Kidney (tissue), 14 donors: ENCODE results near the gene RAB13. TPM values are rescaled to one million over a fixed set of nuclear protein-coding genes. Genes with fewer than 3 reads are reported as not detected.
"Not testable (repeated sequence)": the region's sequence is repeated elsewhere in the genome, so short reads cannot be mapped to it uniquely, and the experiment has no call there.

Experiments
- DNase-seq, 5 donors: peaks; one replicate each; pipeline ENCODE4 v3.0.0-alpha.2; 2013 to 2020
- FAIRE-seq: peaks from 2 replicates; lab custom pipeline; 2012; peaks lifted over from hg19 to GRCh38; lab: Jason Lieb, UNC
- H3K27ac ChIP-seq, 2 donors: one replicate each; pipeline ENCODE4 v1.7.0; 2013; ENCODE audit warnings: low read depth in 2 of 2, low read length in 2 of 2, inconsistent platforms in 1 of 2
- H3K27me3 ChIP-seq: one replicate; pipeline ENCODE4 v1.7.1; 2013; ENCODE audit warnings: low read length, inconsistent platforms; ENCODE audit not compliant: control insufficient read depth, insufficient read depth
- H3K36me3 ChIP-seq, 3 donors: one replicate each; pipeline versions ENCODE4 v1.7.0 to v1.7.1; 2013; ENCODE audit warnings: low read length in 3 of 3, control low read depth in 1 of 3, inconsistent platforms in 1 of 3; ENCODE audit not compliant: insufficient read depth in 3 of 3, control insufficient read depth in 2 of 3
- H3K4me1 ChIP-seq, 3 donors: one replicate each; pipeline versions ENCODE4 v1.7.0 to v1.7.1; 2013; ENCODE audit warnings: low read length in 3 of 3, inconsistent platforms in 1 of 3, low read depth in 1 of 3; ENCODE audit not compliant: control insufficient read depth in 2 of 3, insufficient read depth in 2 of 3
- H3K4me3 ChIP-seq, 3 donors: one replicate each; pipeline versions ENCODE4 v1.7.0 to v1.8.1; 2013; ENCODE audit warnings: low read length in 3 of 3, control low read depth in 1 of 3, inconsistent platforms in 1 of 3
- H3K9ac ChIP-seq, 3 donors: one replicate each; pipeline versions ENCODE4 v1.7.0 to v1.7.1; 2013; ENCODE audit warnings: low read length in 3 of 3, control low read depth in 1 of 3, inconsistent platforms in 1 of 3
- H3K9me3 ChIP-seq, 3 donors: one replicate each; pipeline versions ENCODE4 v1.7.0 to v1.7.1; 2013; ENCODE audit warnings: low read length in 3 of 3, control low read depth in 1 of 3, inconsistent platforms in 1 of 3; ENCODE audit not compliant: control insufficient read depth in 2 of 3, insufficient read depth in 1 of 3
- intact Hi-C: fragments of 100-400 bp; cut with DNase I; formaldehyde crosslinking; loops from one replicate; pipeline ENCODE4 v1.11.1; 2022
- polyA plus RNA-seq: library from polyadenylated mRNA; stranded (reverse); fragments of 350-450 nt; fragmentation: Illumina TruSeq; extraction: RNeasy Lipid Tissue Mini Kit (QIAGEN cat#74804); gene quantifications from one replicate; pipeline ENCODE4 v1.2.3, GENCODE V29; 2014; ENCODE audit warnings: low read depth, low replicate concordance; ENCODE audit not compliant: insufficient read depth
- total RNA-seq: library from RNA; stranded (reverse); fragmentation: NEBNext Ultra II Directional; extraction: Animal tissue kit (Norgen Biotek cat#: 25700); gene quantifications from one replicate; pipeline ENCODE4 v1.2.1, GENCODE V29; 2021
- TF ChIP-seq, protein P1 (sequence below): IDR thresholded peaks from 3 replicates; pipeline ENCODE4 v1.5.1; 2012; ENCODE audit warnings: mild to moderate bottlenecking, moderate library complexity, borderline replicate concordance; ENCODE audit not compliant: insufficient read depth; ENCODE audit errors: extremely low read depth
- donor health status: control.
- donor health status: control.
- donor health status: control.
- donor health status: control.
- donor health status: control.
- donor health status: DM: yes; HTN: yes; CAD: no.
- donor health status: Normal renal cell carcinoma (clear cell type).

The RAB13 gene
- total and polyA plus RNA-seq, 2 donors from 2014 or later, result 142 to 226 TPM

DNA sequence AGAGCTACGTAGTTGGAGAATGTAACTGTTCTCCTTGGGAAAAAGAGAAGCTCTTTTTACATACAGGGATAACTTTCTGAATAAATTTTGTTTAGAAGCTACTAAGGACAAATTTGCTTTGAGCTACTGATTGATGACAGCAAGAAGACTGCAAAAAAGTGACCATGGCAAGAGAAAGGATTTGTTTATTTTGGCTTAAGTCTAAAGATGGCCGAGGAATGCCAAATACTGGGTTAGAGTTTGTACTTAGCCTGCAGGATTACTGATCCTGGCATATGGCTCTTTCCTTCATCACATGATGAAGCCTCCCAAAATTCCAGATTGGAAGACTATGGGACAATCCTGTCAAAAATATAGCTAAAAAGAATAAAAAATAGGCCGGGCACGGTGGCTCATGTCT is 33.1 kb upstream of the RAB13 start:
- H3K27me3 ChIP-seq, result no peaks in the 10 kb centered on the region
- no peaks in the 10 kb centered on the region for H3K9me3 ChIP-seq
- no peak overlapping the region for H3K4me3 ChIP-seq
- no peaks in the 10 kb centered on the region for H3K4me1 ChIP-seq
- no peak overlapping the region for H3K9ac ChIP-seq
- DNase-seq (no peak), FAIRE-seq (no peak)
- intact Hi-C loops, result no loop called here
- TF ChIP-seq, protein P1, sequence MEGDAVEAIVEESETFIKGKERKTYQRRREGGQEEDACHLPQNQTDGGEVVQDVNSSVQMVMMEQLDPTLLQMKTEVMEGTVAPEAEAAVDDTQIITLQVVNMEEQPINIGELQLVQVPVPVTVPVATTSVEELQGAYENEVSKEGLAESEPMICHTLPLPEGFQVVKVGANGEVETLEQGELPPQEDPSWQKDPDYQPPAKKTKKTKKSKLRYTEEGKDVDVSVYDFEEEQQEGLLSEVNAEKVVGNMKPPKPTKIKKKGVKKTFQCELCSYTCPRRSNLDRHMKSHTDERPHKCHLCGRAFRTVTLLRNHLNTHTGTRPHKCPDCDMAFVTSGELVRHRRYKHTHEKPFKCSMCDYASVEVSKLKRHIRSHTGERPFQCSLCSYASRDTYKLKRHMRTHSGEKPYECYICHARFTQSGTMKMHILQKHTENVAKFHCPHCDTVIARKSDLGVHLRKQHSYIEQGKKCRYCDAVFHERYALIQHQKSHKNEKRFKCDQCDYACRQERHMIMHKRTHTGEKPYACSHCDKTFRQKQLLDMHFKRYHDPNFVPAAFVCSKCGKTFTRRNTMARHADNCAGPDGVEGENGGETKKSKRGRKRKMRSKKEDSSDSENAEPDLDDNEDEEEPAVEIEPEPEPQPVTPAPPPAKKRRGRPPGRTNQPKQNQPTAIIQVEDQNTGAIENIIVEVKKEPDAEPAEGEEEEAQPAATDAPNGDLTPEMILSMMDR, result no peak
- no peaks in the 10 kb centered on the region for H3K36me3 ChIP-seq
- no peak overlapping the region for H3K27ac ChIP-seq

DNA sequence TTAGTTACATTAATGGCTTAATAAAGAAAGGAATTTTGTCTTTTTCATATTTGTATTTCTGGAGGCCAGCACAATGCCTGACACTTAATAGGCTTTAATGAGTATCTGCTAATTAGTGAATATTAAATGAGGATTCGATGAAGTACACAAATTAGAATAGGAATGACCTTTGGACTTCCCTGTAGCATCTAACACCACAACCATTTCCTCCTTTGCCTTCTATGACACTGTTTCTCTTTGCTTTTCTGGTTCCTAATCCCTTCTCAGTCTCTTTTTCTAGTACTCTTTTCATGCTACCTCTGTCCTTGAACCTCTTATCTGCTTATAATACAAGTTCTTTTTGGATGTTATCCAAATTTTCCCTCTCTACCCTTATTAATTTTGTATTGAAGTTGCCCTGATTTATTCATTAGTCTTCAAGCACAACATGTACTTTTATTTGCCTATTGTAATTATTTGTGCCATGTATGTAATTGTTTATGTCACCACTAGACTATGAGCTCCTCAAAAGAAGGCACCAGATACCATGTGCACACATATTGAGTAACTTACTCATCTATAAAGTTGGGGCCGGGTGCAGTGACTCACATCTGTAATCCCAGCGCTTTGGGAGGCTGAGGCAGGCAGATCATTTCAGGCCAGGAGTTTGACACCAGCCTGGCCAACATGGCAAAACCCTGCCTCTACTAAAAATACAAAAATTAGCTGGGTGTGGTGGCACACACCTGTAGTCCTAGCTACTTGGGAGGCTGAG is 28.2 kb upstream of the RAB13 start:
- H3K27ac ChIP-seq, result no peak overlapping the region
- no peaks in the 10 kb centered on the region for H3K27me3 ChIP-seq
- H3K4me3 ChIP-seq, result no peak overlapping the region
- intact Hi-C loops, result no loop called here
- TF ChIP-seq, protein P1, result no peak
- DNase-seq, result no peak
- no peaks in the 10 kb centered on the region for H3K36me3 ChIP-seq
- H3K4me1 ChIP-seq, result no peaks in the 10 kb centered on the region
- FAIRE-seq, result no peak
- no peaks in the 10 kb centered on the region for H3K9me3 ChIP-seq
- H3K9ac ChIP-seq, result no peak overlapping the region

DNA sequence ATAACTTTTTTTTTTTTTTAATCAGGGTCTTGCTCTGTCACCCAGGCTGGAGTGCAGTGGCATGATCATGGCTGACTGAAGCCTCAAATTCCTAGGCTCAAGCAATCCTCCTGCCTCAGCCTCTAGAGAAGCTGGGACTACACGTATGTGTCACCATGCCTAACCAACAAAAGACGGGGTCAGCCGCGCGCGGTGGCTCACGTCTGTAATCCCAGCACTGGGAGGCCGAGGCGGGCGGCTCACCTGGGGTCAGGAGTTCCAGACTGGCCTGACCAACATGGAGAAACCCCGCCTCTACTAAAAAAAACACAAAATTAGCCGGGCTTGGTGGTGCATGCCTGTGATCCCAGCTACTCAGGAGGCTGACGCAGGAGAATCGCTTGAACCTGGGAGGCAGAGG is 26.4 kb upstream of the RAB13 start:
- H3K4me3 ChIP-seq, H3K36me3 ChIP-seq, intact Hi-C loops, FAIRE-seq, H3K27me3 ChIP-seq, H3K4me1 ChIP-seq, DNase-seq, H3K27ac ChIP-seq, H3K9ac ChIP-seq, H3K9me3 ChIP-seq: not testable (repeated sequence)

DNA sequence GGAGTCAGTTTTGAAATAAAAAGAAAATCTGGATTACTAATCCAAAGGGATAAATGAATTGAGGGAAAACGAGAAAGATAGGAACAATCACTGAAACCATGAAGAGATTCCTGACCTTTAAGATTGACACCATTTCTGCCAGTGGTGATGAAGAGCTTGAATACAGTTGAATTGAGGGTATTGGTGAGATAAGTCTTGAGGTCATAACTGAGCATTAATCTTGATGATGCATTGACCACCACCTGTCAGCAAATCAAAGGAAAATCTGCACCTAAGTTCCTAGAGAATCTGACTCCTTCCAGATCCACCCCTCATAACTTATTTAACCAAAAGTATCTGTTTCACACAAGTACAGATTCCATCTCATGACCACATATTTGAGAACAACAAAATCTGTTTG is 26.0 kb upstream of the RAB13 start:
- H3K4me3 ChIP-seq, result no peak overlapping the region
- H3K9me3 ChIP-seq, result no peaks in the 10 kb centered on the region
- H3K27ac ChIP-seq, result no peak overlapping the region
- H3K27me3 ChIP-seq, result no peaks in the 10 kb centered on the region
- intact Hi-C loops, result no loop called here
- H3K4me1 ChIP-seq, result no peaks in the 10 kb centered on the region
- FAIRE-seq (no peak), DNase-seq (no peak)
- no peaks in the 10 kb centered on the region for H3K36me3 ChIP-seq
- TF ChIP-seq, protein P1, result no peak
- H3K9ac ChIP-seq, result no peak overlapping the region
